GM21786 (cell line): ENCODE measurements around the gene C6orf62.
"Not testable (repeated sequence)": the region's sequence is repeated elsewhere in the genome, so short reads cannot be mapped to it uniquely, and the experiment has no call there.

Experiments used
- ATAC-seq: cut with Tn5 transposase; IDR thresholded peaks from one replicate; pipeline ENCODE4 v1.9.1; 2021; ENCODE audit not compliant: unreplicated experiment

The C6orf62 gene

GRCh38 chr6:24668997-24669361 is 50.0 kb downstream of the C6orf62 start:
- no peak for ATAC-seq

GRCh38 chr6:24668066-24668996 is 50.6 kb downstream of the C6orf62 start:
- not testable (repeated sequence) for ATAC-seq

GRCh38 chr6:24667378-24667803 is 51.6 kb downstream of the C6orf62 start:
- no peak for ATAC-seq

GRCh38 chr6:24666641-24667377 is 52.1 kb downstream of the C6orf62 start, which contains the start of the genes ACOT13 and TDP2:
ACOT13 (plus strand) TSS chr6:24667077; CDS start chr6:24667264, 187 bp downstream.
TDP2 (minus strand) TSS chr6:24666899; CDS start chr6:24666862, 37 bp downstream.
- ATAC-seq = peak; percentile 96

GRCh38 chr6:24666097-24666640 is 52.8 kb downstream of the C6orf62 start:
- peak; percentile 25 for ATAC-seq

GRCh38 chr6:24664046-24664987 is 54.6 kb downstream of the C6orf62 start:
- ATAC-seq = no peak

- ATAC-seq = no peak
Measured at GRCh38 chr6:24663189-24663588, 55.8 kb downstream of the C6orf62 start.

GRCh38 chr6:24662236-24662635 is 56.7 kb downstream of the C6orf62 start:
- ATAC-seq = no peak

- not testable (repeated sequence) for ATAC-seq
Measured at GRCh38 chr6:24661759-24662158, 57.2 kb downstream of the C6orf62 start.

- no peak for ATAC-seq
Measured at GRCh38 chr6:24660105-24660504, 58.8 kb downstream of the C6orf62 start.

- no peak for ATAC-seq
Measured at GRCh38 chr6:24659561-24659960, 59.4 kb downstream of the C6orf62 start.

GRCh38 chr6:24658573-24659560 is 60.1 kb downstream of the C6orf62 start:
- no peak for ATAC-seq

GRCh38 chr6:24655215-24655614 is 63.7 kb downstream of the C6orf62 start:
- ATAC-seq = no peak
